ENCODE results near the gene CDR2L.
"Not testable (repeated sequence)": the region's sequence is repeated elsewhere in the genome, so short reads cannot be mapped to it uniquely, and the experiment has no call there.

Gene CDR2L

DNA sequence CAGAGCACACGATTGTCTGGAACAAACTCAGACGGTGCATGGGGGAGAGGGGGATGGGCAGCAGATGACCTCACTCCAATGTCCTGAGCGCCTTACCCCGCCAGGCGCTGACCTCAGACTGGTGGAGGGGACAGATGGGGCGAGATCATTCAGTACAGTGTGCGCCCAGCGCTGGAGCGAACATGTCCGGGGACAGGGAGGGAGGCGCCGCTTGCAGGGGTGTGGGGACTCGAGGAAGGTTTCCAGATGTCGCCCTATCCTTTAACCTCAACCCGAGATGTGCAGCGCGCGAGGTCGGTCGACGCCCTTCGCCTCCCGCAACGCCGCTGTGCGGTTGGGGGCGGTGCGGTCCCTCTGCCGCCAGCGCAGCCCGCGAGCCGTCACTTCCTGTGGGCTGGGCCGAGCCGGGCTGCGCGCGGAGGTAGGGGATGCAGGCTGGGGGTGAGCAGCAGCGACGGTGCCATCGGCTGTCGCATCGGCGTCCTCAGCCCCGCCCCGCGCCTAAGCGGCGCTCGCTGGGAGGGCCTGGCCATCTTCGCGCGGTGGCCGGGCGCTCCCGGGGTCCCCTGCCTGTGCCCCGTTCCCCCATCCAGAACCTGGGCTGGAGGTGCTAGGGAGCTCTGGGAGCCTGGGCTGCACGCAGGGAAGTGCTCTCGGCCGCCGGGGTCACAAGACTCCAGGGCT is 5.3 kb upstream of the CDR2L start:
- peak; percentile 77 for DNase-seq

DNA sequence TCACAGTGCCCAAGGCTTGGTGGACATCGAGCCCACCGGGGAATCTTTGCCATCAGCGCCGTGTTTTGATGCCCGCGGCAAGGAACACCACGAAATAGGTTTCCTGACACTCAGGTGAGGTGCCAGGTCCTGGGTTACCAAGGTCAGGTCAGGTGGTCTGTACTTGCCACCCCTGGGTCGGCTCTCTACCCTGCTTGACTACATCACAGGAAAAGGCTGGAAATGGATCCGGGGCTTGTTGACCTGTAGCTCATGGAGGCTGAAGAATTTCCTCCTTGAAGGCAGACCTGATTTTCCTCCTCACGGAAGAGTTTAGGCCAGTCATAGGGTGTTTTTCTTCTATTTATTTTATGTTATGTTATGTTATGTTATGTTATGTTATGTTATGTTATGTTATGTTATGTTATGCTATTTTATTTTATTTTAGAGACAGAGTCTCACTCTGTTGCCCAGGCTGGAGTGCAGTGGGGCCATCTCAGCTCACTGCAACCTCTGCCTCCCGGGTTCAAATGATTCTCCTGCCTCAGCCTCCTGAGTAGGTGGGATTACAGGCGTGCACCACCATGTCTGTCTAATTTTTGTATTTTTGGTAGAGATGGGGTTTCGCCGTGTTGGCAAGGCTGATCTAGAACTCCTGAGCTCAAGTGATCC is 4.6 kb upstream of the CDR2L start:
- not testable (repeated sequence) for DNase-seq

GRCh38 chr17:74986206-74986576 is 1.2 kb upstream of the CDR2L start:
- no peak for DNase-seq

DNA sequence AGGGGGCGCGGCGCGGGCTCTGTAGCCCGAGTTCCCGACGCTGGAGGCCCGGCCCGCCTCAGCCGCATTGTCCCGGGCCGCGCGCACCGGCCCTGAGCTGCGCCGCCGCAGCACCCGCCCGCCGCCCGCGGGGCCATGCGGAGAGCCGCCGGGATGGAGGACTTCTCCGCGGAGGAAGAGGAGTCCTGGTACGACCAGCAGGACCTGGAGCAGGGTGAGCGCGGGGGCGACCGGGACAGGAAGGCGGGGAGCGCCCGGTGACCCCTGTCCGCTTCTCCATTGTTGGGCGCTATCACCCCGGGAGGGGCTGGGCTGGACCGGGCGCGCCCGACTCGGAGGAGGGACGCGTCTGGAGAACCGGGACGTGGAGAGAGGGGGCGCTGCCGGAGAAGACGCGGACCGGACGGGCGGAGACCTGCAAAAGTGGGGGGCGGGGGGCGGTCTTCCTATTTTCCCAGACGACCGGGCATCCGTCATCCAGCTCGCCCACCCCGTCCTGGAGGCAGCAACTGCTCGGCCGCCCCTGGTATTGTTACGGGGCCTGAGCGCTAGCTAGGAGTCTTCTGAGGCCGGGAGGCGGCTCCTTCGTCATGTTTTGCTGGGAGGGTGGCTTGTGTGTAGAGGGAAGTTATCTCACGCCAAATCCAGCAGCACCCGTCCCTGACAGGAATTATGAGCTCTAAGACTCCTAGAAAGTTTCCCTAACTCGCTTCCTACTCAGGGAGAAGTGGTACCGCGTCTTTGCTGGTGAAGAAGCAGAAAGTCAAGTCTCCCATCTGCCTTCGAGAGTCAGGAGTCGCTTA is 678 bp downstream of the CDR2L start:
- DNase-seq, result peak; percentile 16

- DNase-seq, result no peak
Observed at GRCh38 chr17:74990581-74991105, 3.2 kb downstream of the CDR2L start.

- no peak for DNase-seq
Observed at GRCh38 chr17:74992223-74992622, 4.8 kb downstream of the CDR2L start.

DNA sequence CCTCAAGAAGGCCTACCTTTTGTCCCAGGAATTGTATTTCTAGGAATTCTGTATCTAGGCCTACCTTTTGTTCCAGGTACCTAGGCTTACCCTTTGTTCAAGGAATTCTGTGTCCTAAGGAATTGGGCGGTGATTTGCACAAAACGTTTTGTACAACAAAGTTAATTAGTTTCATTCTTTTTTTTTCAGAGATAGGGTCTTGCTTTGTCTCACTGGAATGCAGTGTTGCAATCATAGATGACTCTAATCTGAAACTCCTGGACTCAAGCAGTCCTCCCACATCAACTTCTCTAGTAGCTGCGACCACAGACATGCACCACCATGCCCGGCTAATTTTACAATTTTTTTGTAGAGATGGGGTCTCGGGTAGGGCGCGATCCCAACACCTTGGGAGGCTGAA is 7.0 kb downstream of the CDR2L start:
- DNase-seq, result no peak

DNA sequence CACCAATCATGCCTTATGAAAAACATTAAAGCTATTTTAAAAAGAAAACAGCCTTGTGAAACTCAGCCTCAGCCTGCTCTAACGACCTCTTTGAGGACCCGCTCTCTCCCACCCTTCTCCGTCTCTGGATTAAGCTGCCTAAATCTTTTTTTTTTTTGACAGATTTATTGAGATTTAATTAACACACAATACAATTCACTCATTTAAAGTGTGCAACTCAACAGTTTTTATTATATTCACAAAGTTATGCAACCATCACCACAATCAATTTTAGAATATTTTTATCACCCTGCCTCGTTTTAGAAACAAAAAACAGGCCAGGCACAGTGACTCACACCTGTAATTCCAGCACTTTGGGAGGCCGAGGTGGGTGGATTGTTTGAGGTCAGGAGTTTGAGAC is 8.4 kb downstream of the CDR2L start:
- no peak for DNase-seq

DNA sequence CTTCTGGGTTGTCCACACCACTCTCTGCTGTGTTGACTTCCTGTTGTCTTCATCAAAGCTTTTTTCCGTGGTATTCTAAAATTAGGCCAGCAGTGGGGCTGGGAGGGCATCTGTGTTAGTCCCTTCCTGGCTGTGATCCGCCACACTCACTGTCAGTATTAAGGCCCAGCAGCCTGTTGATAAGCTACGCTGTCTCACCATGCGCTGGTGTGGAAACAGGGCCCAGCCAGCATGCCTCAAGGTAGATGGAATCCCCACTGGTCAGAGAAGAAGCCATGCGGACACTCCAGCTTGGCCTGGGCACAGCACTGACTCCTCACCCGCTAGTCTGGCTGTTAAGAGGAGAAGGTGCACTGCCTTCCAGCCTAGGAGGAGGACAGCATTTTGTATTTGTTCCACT is 11.4 kb downstream of the CDR2L start:
- no peak for DNase-seq

DNA sequence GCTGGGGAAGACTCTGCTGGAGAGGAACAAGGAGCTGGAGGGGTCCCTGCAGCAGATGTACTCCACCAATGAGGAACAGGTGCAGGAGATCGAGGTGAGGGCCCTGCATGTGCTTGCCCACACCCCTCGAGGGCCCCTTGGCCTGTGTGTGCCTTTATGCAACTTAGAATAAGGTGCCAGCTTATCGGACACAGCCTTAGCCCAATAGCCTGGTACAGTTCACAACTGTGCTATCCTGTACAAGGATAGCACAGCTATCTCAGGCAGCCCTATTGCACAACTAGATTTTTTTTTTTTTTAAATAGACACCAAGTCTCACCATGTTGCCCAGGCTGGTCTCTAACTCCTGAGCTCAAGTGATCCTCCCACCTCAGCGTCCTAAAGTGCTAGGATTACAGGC is 12.1 kb downstream of the CDR2L start:
- no peak for DNase-seq

GRCh38 chr17:75001915-75002843 is 14.7 kb downstream of the CDR2L start:
- DNase-seq, result no peak

DNA sequence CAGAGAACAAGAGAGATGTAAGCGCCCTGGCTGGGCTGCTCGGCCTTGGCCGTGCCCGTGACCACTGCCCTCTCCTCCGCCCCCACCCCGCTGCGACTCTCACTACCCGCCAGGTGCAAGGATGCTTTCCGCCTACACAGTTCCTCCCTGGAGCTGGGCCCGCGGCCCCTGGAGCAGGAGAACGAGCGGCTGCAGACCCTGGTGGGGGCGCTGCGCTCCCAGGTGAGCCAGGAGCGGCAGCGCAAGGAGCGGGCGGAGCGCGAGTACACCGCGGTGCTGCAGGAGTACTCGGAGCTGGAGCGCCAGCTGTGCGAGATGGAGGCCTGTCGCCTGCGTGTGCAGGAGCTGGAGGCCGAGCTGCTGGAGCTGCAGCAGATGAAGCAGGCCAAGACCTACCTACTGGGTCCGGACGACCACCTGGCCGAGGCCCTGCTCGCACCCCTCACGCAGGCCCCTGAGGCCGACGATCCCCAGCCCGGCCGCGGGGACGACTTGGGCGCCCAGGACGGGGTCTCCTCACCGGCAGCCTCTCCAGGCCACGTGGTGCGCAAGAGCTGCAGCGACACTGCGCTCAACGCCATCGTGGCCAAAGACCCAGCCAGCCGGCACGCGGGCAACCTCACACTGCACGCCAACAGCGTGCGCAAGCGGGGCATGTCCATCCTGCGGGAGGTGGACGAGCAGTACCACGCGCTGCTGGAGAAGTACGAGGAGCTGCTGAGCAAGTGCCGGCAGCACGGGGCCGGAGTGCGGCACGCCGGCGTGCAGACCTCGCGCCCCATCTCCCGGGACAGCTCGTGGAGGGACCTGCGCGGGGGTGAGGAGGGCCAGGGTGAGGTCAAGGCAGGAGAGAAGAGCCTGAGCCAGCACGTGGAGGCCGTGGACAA is 15.9 kb downstream of the CDR2L start:
- DNase-seq, result no peak

- no peak for DNase-seq
Observed at GRCh38 chr17:75003957-75004355, 16.5 kb downstream of the CDR2L start.

GRCh38 chr17:75004371-75004770 is 16.9 kb downstream of the CDR2L start:
- no peak for DNase-seq

- DNase-seq, result no peak
Observed at GRCh38 chr17:75005291-75005690, 17.9 kb downstream of the CDR2L start.

GRCh38 chr17:75006084-75006483 is 18.7 kb downstream of the CDR2L start:
- not testable (repeated sequence) for DNase-seq

DNA sequence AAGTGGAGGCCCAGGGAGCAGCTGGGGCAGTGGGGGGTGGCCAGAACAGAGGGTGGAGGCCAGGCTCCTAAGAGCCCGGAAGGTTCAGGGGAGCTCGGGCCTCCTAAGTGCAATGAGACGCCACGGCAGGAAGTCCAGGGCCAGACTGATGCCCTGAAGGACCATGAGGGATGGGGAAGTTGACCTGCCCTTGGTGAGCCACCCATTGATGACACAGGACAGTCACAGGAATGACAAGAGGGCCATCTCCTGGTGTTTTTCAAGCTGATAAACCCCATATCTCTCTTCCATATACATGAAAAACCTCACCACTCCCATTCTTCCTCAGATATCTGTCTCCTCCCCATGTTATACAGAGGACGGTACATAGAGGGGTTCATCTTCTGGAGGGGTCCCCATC is 19.2 kb downstream of the CDR2L start:
- DNase-seq, result no peak

DNA sequence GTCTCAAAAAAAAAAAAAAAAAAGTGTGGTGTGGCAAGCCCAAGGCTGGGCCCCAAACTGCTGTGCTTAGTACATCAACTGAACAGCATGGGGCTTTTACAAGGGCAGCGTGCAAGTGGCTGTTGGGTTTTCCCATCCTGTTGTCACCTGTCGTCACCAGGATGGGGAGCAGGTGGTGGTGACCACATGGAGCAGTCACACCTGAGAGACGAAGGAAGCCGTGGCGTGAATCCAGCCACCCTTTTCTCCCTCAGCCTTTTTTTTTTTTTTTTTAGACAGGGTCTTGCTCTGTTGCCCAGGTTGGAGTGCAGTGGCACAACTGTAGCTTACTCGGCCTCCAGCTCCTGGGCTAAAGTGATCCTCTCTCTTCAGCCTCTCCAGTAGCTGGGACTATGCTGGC is 20.9 kb downstream of the CDR2L start:
- no peak for DNase-seq

GRCh38 chr17:75009139-75009724 is 21.8 kb downstream of the CDR2L start:
- DNase-seq, result no peak

- no peak for DNase-seq
Observed at GRCh38 chr17:75010683-75011400, 23.4 kb downstream of the CDR2L start.

All from T-helper 9 cell (primary cell).